ENCODE measurements around the gene COQ8A. TPM values are rescaled to one million over a fixed set of nuclear protein-coding genes. Genes with fewer than 3 reads are reported as not detected.

COQ8A gene
- total RNA-seq, 1 donor from 2014 or later, result 16.0 TPM

- DNase-seq (ENCODE audit: extremely low spot score, unreplicated experiment), result no peak
- Mint-ChIP-seq H3K27ac (ENCODE audit: unreplicated experiment) (no peak overlapping the region), H3K4me1 (ENCODE audit: unreplicated experiment) (peaks cover 7% of the 10 kb centered on the region), H3K9me3 (ENCODE audit: unreplicated experiment) (no peaks in the 10 kb centered on the region), H3K36me3 (ENCODE audit: unreplicated experiment) (peaks cover 7% of the 10 kb centered on the region), H3K4me3 (ENCODE audit: unreplicated experiment) (no peak overlapping the region), H3K27me3 (ENCODE audit: unreplicated experiment) (no peaks in the 10 kb centered on the region)
- TF ChIP-seq CTCF (IDR thresholded peaks at IDR 0.05), result no peak
These were observed 31.2 kb upstream of the COQ8A start for GRCh38 chr1:226908913-226909312.

DNA sequence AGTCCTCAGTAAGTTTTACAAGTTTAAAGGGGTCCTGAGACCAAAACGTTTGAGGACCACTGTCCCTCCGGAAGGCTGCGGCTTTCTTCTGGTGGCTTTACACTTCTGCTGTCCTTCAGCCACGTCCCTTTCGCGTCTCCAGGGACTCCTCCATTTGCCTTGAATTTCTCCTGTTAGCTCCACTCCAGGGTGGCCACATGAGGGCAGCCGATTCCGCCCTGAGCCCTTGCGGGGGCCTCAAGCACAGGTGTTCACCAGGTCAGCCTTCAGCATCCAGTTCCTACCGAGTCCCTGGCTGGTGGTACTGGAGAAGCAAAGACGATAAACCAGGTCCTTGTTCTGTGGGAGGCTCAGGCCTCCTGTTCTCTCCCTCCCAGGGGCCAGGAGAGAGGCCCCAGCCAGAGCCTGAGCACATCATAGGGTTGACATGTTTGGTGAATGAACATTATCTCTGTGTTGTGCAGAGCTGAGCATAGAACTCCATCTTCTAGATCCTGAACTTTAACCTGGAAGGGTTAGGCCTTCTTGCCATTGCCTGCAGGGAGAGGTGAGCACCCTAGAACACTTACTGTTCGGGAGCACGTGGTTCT lies 27.4 kb upstream of the COQ8A start:
- H3K27me3 Mint-ChIP-seq (ENCODE audit: unreplicated experiment), result no peaks in the 10 kb centered on the region
- H3K27ac Mint-ChIP-seq (ENCODE audit: unreplicated experiment), result no peak overlapping the region
- peaks cover 3% of the 10 kb centered on the region for H3K4me1 Mint-ChIP-seq (ENCODE audit: unreplicated experiment)
- no peaks in the 10 kb centered on the region for H3K9me3 Mint-ChIP-seq (ENCODE audit: unreplicated experiment)
- no peak overlapping the region for H3K4me3 Mint-ChIP-seq (ENCODE audit: unreplicated experiment)
- no peak for DNase-seq (ENCODE audit: extremely low spot score, unreplicated experiment)
- peak; percentile 45 for TF ChIP-seq CTCF (IDR thresholded peaks at IDR 0.05)
- peaks cover 7% of the 10 kb centered on the region for H3K36me3 Mint-ChIP-seq (ENCODE audit: unreplicated experiment)

GRCh38 chr1:226915672-226915995 lies 24.5 kb upstream of the COQ8A start:
- TF ChIP-seq CTCF (IDR thresholded peaks at IDR 0.05), result no peak
- H3K4me1 Mint-ChIP-seq (ENCODE audit: unreplicated experiment), result no peaks in the 10 kb centered on the region
- no peak overlapping the region for H3K4me3 Mint-ChIP-seq (ENCODE audit: unreplicated experiment)

GRCh38 chr1:226916497-226916896 lies 23.6 kb upstream of the COQ8A start:
- Mint-ChIP-seq H3K27me3 (ENCODE audit: unreplicated experiment) (no peaks in the 10 kb centered on the region), H3K4me1 (ENCODE audit: unreplicated experiment) (no peaks in the 10 kb centered on the region), H3K36me3 (ENCODE audit: unreplicated experiment) (peaks cover 3% of the 10 kb centered on the region), H3K27ac (ENCODE audit: unreplicated experiment) (no peak overlapping the region), H3K9me3 (ENCODE audit: unreplicated experiment) (no peaks in the 10 kb centered on the region), H3K4me3 (ENCODE audit: unreplicated experiment) (no peak overlapping the region)
- DNase-seq (ENCODE audit: extremely low spot score, unreplicated experiment), result no peak
- TF ChIP-seq CTCF (IDR thresholded peaks at IDR 0.05), result no peak

More at GRCh38 chr1:226915672-226915995, 24.5 kb upstream of the COQ8A start:
- DNase-seq (ENCODE audit: extremely low spot score, unreplicated experiment), result no peak
- no peaks in the 10 kb centered on the region for H3K27me3 Mint-ChIP-seq (ENCODE audit: unreplicated experiment)
- H3K27ac Mint-ChIP-seq (ENCODE audit: unreplicated experiment), result no peak overlapping the region
- H3K36me3 Mint-ChIP-seq (ENCODE audit: unreplicated experiment), result peaks cover 5% of the 10 kb centered on the region
- H3K9me3 Mint-ChIP-seq (ENCODE audit: unreplicated experiment), result no peaks in the 10 kb centered on the region

- no peak overlapping the region for H3K27ac Mint-ChIP-seq (ENCODE audit: unreplicated experiment)
- H3K27me3 Mint-ChIP-seq (ENCODE audit: unreplicated experiment), result no peaks in the 10 kb centered on the region
- peaks cover 5% of the 10 kb centered on the region for H3K9me3 Mint-ChIP-seq (ENCODE audit: unreplicated experiment)
- no peak overlapping the region for H3K4me3 Mint-ChIP-seq (ENCODE audit: unreplicated experiment)
- DNase-seq (ENCODE audit: extremely low spot score, unreplicated experiment), result no peak
- H3K36me3 Mint-ChIP-seq (ENCODE audit: unreplicated experiment), result peaks cover 3% of the 10 kb centered on the region
- no peaks in the 10 kb centered on the region for H3K4me1 Mint-ChIP-seq (ENCODE audit: unreplicated experiment)
- TF ChIP-seq CTCF (IDR thresholded peaks at IDR 0.05), result no peak
These were observed 20.5 kb upstream of the COQ8A start for GRCh38 chr1:226919587-226919986.

Measured in osteocyte (in vitro differentiated cells).